GM10248 (cell line): Measurements from ENCODE around the gene CLEC16A.

ENCODE experiments used
- CTCF ChIA-PET: fragments of 300-600 bp; sonication (Branson Sonifier 250); formaldehyde crosslinking; extraction: SDS; loops from one replicate; lab custom pipeline; 2021; ENCODE audit warnings: antibody characterized with exemption; lab: Yijun Ruan, JAX
- POLR2A ChIA-PET: fragments of 350-650 bp; sonication (Branson Sonifier 250); formaldehyde crosslinking; extraction: SDS; loops from one replicate; lab custom pipeline; 2020; ENCODE audit warnings: antibody characterized with exemption; lab: Yijun Ruan, JAX
- DNase-seq: peaks from one replicate; pipeline ENCODE4 v3.0.0; 2012; ENCODE audit errors: extremely low spot score
- CTCF ChIP-seq: IDR thresholded peaks from 2 replicates; pipeline ENCODE4 v1.5.1; 2012; ENCODE audit warnings: mild to moderate bottlenecking, low read depth; ENCODE audit errors: extremely low read depth, missing control alignments, control extremely low read depth

Gene CLEC16A

GRCh38 chr16:11036868-11037410 is 92.6 kb downstream of the CLEC16A start:
- CTCF ChIA-PET, result interaction anchor here (1.6 to 2.1 kb wide), 3 partner anchors 11 to 17 kb away, joined by 3 to 9 read pairs (median 4); no protein-coding TSS in a partner anchor
- DNase-seq, result no peak
- POLR2A ChIA-PET, result interaction anchor here (0.6 kb wide), 1 partner anchor 219 kb away, joined by 4 read pairs; the partner anchor contains the start of gene SOCS1

GRCh38 chr16:11038305-11038704 is 93.9 kb downstream of the CLEC16A start:
- POLR2A ChIA-PET, result no interaction called here
- CTCF ChIA-PET, result no interaction called here
- TF ChIP-seq CTCF, result no peak
- no peak for DNase-seq

More at GRCh38 chr16:11036868-11037410, 92.6 kb downstream of the CLEC16A start:
- TF ChIP-seq CTCF, result no peak

- no peak for TF ChIP-seq CTCF
- CTCF ChIA-PET, result interaction anchor here (1.0 kb wide), 1 partner anchor 11 kb away, joined by 3 read pairs; no protein-coding TSS in a partner anchor
- POLR2A ChIA-PET, result no interaction called here
- DNase-seq, result no peak
These were observed 94.4 kb downstream of the CLEC16A start for GRCh38 chr16:11038777-11039176.

GRCh38 chr16:11039726-11040125 is 95.4 kb downstream of the CLEC16A start:
- DNase-seq, result no peak
- CTCF ChIA-PET, result interaction anchor here (1.0 to 1.2 kb wide), 2 partner anchors 10 to 12 kb away, joined by 3 read pairs; no protein-coding TSS in a partner anchor

GRCh38 chr16:11042191-11042590 is 97.8 kb downstream of the CLEC16A start:
- no peak for DNase-seq
- ChIA-PET CTCF (no interaction called here), POLR2A (no interaction called here)
- no peak for TF ChIP-seq CTCF

More at GRCh38 chr16:11039726-11040125, 95.4 kb downstream of the CLEC16A start:
- no peak for TF ChIP-seq CTCF
- POLR2A ChIA-PET, result no interaction called here

- no peak for TF ChIP-seq CTCF
- ChIA-PET CTCF (interaction anchor here (1.3 to 1.7 kb wide), 3 partner anchors 11 to 14 kb away, joined by 3 to 4 read pairs (median 3); no protein-coding TSS in a partner anchor), POLR2A (interaction anchor here (0.6 kb wide), 1 partner anchor 16 kb away, joined by 3 read pairs; no protein-coding TSS in a partner anchor)
- no peak for DNase-seq
These were observed 101.1 kb downstream of the CLEC16A start for GRCh38 chr16:11045441-11045840.
